Stimulated activated CD8-positive, alpha-beta memory T cell treated with anti-CD3 and anti-CD28 coated beads, Interleukin-7, amount 100 ng/mL, for 1 hour (primary cell): ENCODE data around the gene LPAR2.
"Not testable (repeated sequence)": the region's sequence is repeated elsewhere in the genome, so short reads cannot be mapped to it uniquely, and the experiment has no call there.

ENCODE experiments used
- DNase-seq, 2 donors: peaks; one replicate each; pipeline ENCODE4 v3.0.0-alpha.2; 2020; ENCODE audit warnings: low read depth in 2 of 2

Gene LPAR2

GRCh38 chr19:19627621-19628500 is at the start of gene LPAR2:
Gene LPAR2, minus strand, starts transcription at chr19:19628220. Its CDS starts 945 bp downstream, at chr19:19627275.
- DNase-seq = peak; percentile 46 to 55

GRCh38 chr19:19677579-19677978 is 49.6 kb upstream of the LPAR2 start:
- DNase-seq = no peak

DNA sequence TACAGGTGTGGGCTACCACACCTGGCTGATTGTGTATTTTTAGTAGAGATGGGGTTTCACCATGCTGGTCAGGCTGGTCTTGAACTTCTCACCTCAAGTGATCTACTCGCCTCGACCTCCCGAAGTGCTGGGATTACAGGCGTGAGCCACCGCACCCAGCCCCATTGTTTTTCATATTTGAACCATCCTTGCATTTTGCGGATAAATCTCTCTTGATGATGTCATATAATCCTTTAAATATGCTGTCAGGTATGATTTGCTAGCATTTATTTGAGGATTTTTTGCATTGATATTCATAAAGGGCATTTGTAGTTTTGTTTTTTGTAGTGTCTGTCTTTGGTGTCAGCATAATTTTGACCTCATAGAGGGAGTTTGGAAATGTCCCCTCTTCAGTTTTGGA is 46.3 kb upstream of the LPAR2 start:
- no peak for DNase-seq

DNA sequence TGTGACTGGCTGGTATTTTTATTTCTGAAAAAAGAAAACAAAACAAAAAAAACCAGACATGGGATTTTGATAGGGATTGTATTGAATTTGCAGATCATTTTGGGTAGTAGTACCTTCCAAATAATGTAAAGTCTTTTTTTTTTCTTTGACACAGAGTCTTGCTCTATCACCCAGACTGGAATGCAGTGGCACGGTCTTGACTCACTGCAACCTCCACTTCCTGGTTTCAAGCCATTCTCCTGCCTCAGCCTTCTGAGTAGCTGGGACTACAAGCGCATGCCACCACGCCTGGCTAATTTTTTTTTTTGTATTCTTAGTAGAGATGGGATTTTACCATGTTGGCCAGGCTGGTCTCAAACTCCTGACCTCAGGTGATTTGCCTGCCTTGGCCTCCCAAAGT is 44.8 kb upstream of the LPAR2 start:
- DNase-seq = no peak

DNA sequence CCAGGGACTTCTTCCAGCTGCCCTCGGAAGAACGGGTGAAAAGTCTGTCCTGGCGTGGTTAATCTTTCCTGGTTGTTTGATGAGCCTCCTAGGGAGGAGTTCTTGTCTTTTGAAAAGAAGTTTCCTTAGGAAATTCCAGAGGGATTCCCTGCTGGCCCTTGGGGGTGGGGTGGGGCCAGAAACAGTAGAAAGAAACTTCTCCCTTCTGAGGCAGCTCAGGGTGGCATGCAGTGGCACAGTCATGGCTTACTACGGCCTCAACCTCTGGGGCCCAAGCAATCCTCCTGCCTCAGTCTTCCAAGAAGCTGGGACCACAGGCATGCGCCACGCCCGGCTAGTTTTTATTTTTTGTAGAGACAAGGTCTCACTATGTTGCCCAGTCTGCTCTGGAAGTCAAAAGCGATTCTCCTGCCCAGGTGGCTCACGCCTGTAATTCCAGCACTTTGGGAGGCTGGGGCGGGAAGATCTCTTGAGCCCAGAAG is 42.1 kb upstream of the LPAR2 start:
- DNase-seq = no peak

- DNase-seq = peak; percentile 85 to 89
Observed at GRCh38 chr19:19668230-19669012, 40.4 kb upstream of the LPAR2 start, which contains the start of gene ZNF101. Gene ZNF101, plus strand, starts transcription at chr19:19668839. Its CDS starts 125 bp downstream, at chr19:19668964.

DNA sequence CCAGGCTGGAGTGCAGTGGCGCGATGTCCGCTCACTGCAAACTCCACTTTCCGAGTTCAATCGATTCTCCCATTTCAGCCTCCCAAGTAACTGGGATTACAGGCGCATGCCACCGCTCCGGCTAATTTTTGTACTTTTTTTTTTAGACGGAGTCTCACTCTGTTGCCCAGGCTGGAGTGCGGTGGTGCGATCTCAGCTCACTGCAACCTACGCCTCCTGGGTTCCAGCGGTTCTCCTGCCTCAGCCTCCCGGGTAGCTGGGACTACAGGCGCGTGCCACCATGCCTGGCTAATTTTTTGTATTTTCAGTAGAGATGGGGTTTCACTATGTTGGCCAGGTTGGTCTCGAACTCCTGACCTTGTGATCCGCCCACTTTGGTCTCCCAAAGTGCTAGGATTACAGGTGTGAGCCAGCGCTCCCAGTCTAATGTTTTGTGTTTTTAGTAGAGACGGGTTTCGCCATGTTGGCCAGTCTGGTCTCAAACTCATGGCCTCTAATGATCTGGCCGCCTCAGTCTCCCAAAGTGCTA is 37.5 kb upstream of the LPAR2 start:
- DNase-seq = not testable (repeated sequence)

DNA sequence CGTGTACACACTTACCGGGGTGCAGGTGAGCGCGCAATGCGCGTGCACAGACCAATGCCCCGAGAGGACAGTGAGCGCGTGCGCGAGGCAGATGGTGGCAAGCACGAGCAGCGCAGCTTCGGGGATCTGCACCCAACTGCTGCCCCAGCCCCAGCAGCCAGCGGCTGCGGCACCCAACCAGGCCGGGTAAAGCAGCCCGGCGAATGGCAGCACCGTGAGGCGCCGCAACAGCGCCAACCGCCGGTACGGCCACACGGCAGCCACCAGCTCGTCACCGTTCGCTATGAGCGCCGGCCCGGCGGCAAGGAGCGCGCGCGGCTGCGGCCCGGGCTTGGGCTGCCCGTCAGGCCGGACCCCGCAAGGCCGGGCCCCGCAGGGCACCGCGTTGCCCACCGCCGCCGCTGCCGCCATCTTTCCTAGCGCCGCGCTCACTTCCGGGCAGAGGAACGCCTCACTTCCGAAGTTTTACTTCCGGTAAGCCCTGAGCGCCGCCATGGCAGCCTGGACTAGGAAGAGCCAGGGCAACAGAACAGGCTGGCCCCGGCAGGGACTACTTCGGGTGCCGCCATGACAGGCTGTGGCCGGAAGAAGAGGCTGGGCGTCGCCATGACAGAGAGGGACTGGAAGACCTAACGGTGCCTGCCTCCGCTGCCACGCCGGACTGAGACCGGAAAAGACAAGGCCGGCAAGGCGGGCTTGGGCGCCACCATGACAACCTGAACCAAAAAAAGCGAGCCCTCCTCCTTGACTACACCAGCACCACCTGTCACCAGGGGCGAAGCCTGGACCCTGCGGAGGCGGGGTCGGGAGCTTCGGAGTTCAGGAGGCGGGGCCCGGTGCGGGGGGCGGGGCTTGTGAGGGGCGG is 35.5 kb upstream of the LPAR2 start, which contains the start of gene ATP13A1:
ATP13A1 (minus strand) TSS at position 421 of the 865 bp plus-strand sequence; CDS start at position 411, 10 bp downstream.
- peak; percentile 84 to 85 for DNase-seq

DNA sequence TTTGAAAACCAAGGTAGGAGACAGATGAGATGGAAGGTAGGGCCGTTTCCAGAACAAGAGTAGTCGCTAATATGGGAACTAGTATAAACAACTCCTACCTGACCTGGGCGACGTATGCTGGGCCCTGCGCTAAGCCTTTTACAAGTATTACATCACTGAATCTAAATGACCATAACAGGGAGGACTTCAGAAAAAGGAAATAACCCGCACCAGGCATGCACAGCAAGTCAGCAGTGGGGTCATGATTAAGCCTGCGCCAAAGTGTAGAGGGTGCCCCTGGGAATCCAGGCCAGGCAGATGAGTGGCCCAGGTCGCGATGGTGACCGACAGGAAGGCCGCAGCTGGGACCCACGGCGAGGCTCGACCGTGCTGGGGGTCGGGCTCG is 34.8 kb upstream of the LPAR2 start:
- no peak for DNase-seq

DNA sequence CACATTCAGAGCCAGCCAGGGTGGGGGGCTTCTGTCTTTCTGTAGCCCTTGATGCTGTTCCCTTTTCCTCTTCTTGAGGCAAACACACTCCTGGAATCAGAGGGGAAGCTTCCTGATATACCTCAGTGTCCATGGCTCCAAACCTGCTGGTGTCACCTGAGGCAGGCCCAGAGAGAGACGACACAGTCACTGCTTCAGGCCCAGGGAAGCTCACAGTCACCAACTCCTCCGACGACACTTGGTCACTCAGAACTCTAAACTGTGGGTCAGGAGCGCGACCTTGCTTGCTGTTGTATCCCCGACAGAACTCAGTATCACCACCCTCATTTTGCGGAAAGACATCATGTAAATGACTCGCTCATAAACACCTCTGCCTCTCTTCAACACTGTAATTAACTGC is 34.3 kb upstream of the LPAR2 start:
- no peak for DNase-seq

DNA sequence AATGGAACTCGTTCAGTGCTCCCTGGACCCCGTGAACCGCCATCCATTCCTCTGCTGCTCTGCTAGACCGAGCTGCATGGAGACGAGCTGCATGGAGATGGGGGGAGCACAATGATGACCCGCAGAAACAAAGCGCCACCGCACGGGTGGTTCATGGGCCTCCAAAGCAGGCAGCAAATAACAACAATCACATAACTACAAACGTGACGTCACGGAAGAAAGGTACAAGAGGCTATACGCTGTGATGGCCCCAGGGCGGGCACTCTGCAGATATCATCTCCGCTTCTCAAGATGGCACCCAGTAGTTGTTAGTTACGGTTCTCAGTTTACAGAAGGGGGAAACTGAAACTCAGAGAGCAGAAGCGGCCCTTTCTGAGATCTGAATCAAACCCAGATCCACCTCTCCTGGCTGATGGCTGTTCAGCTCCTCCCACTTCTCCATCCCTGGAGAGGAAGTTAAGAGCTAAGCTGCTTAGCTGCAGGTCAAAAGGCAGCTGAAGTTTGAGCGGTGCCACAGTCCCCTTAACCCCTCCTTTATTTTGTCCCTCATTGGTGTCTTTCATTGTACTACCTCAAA is 33.7 kb upstream of the LPAR2 start:
- DNase-seq = no peak

DNA sequence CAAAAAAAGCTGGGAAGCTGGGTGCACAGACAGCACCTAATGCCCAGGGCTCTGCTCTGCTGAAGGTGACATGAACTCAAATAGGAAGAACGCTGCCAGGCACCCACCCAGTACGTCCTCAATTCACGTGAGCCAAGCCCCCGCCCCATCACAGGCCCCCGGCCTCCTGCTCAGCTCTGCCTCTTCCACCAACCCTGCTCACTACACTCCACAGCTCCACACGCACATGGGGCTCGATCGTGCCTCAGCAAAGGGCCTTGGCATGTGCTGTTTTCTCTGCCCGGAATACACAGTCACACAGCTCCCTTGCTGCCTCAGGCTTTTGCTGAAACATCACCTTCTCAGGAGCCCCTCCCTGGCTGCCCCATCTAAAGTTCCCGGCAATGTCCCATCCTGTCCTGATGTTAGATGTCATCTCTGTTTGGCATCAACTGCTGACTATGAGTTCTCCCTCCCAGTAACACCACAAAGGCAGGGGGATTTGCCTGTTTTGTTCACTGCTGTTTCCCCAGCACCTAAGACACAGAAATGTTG is 33.2 kb upstream of the LPAR2 start:
- no peak for DNase-seq

DNA sequence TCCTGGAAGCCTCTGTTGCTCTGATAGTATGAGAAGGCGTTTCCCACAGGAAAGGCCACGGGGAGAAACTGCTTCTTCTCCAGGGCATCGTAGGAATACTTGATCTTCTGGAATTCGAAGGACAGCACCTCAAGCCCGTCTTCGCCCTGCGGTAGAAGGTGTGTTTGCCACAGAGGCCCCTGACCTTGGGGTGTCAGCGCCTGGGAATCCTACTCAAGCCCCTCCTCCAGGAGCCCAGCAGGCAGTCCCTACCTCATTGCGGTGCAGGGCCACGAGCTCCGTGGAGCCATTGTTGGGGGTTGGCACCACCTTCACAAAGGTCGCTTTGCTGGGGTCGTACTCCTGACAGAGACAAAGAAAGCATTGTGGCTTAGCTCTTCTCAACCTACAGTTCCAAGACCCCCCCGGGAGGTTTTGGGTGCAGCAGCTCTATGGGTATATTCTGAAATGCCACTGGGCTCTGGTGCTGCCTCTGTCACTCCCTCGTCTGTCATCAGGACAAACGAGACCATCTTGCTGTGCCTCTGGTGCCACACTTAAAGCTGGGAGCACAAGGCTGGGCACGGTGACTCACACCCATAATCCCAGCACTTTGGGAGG is 31.7 kb upstream of the LPAR2 start:
- DNase-seq = no peak

- DNase-seq = no peak
Observed at GRCh38 chr19:19657397-19657783, 29.4 kb upstream of the LPAR2 start.

DNA sequence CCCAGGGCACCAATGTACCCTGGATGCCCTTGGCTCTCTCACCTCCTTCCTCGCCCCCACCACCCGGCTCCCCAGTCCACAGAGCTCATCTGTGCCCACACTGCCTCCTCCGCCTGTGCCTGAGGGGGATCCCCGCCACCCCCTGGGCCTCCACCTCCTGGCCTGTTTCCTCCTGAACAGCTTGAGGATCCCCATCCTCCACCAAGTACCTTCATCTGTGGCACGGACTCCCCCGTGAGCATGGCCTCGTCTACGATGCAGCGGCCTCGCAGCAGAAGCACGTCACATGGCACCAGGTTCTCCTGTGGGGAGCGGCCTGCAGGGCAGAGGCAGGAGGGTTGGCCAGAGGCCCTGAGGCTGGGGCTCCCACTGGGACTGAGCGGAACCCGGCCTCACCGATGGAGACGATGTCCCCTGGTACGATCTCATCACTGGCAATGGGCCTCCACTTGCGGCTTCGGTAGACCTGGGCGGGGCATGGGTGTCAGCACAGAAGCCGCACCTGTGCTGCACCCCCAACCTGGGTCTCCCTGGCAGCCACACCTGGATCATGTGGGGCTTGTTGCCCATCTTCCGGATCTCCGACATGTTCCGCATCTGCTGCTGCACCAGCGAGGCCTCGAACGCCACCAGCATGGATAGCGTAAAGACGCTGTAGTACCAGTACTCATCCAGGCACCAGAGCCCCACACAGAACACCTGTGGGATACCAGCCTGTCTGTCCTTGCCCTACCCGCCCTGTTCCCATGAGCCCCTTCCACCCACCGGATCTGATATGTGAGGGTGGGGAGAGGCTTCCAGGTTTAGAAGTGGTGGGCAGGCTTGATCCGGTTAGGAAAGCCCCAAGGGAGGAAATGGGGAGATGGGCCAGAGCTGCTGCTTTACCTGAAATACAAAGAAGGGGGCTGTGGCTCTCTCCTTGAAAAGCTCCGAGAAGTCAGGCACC is 28.7 kb upstream of the LPAR2 start:
- no peak for DNase-seq

DNA sequence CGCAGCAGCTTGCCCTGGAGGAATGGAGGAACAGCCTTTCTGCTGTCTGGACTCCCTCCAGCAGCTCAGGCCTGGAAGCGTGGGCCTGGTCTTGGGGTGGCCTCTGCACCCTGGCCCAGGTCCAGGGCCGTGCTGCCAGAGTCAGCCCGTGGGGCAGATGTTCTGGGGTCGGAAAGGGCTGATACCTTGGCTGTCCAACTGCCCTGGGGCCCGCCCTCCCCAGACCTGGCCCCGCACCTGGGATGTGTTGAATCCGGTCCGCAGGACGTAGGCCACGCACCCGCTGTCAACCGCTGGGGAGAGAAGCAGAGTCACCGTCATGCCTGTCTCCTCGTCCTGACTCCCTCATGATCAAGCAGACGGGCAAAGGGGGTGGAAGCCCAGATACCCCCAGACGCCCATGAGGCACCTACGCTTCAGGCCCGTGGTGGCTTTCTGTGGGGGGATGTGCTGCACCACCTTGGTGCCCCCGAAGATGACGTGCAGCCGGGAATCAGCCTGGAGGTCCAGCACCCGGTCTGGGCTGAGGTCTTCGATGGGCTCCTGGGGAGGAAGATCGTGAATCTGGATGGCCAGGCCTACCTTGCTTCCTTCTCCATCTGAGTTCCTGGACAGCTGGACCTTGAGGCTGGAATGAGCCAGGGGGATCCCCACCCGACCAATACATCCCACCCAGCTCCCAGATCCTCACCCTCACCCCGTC is 27.8 kb upstream of the LPAR2 start:
- no peak for DNase-seq

DNA sequence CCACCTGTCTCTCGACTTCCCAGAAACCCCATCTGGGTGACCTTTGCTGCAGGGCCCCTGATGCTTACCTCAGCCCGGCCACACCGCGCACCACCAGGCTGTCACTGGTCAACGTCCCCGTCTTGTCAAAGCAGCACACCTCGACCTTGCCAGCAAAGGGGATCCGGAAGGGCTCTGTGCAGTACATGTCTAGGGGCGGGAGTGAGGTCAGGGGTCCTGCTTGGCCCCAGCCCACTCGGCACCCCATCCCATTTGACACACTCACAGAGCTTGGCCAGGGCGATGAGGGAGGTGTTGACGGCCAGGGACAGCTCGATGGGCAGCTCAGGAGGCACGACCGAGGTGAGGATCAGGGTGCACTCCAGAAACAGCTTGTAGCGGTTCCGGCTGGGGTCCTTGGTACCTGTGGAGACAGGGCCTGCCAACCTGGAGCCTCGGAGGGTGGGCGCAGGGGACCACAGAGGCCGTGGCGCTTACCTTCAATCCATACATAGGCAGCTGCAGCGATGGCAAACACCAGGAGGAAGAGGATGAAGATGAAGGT is 27.1 kb upstream of the LPAR2 start:
- DNase-seq = no peak

GRCh38 chr19:19654441-19654840 is 26.4 kb upstream of the LPAR2 start:
- no peak for DNase-seq
